GM18499 (cell line): Measurements from ENCODE around the gene ANKZF1.

Source experiments
- ATAC-seq: cut with Tn5 transposase; IDR thresholded peaks from one replicate; pipeline ENCODE4 v1.9.1; 2021; ENCODE audit warnings: moderate number of reproducible peaks; ENCODE audit not compliant: insufficient read depth, unreplicated experiment

ANKZF1 gene

GRCh38 chr2:219207134-219207883 is 22.3 kb upstream of the ANKZF1 start:
- no peak for ATAC-seq

GRCh38 chr2:219207884-219208740 is 21.5 kb upstream of the ANKZF1 start:
- ATAC-seq = no peak

GRCh38 chr2:219209236-219210195 is 20.1 kb upstream of the ANKZF1 start:
- ATAC-seq = no peak

- no peak for ATAC-seq
Observed at GRCh38 chr2:219210196-219210885, 19.3 kb upstream of the ANKZF1 start.

- no peak for ATAC-seq
Observed at GRCh38 chr2:219210886-219211362, 18.7 kb upstream of the ANKZF1 start.

- ATAC-seq = no peak
Observed at GRCh38 chr2:219213026-219213415, 16.6 kb upstream of the ANKZF1 start.

- no peak for ATAC-seq
Observed at GRCh38 chr2:219213486-219214071, 16.0 kb upstream of the ANKZF1 start.

- no peak for ATAC-seq
Observed at GRCh38 chr2:219214141-219214540, 15.5 kb upstream of the ANKZF1 start.

- no peak for ATAC-seq
Observed at GRCh38 chr2:219214786-219215185, 14.8 kb upstream of the ANKZF1 start.

GRCh38 chr2:219215871-219216534 is 13.6 kb upstream of the ANKZF1 start:
- no peak for ATAC-seq

- no peak for ATAC-seq
Observed at GRCh38 chr2:219216535-219216915, 13.1 kb upstream of the ANKZF1 start.

- peak; percentile 11 for ATAC-seq
Observed at GRCh38 chr2:219218217-219218731, 11.3 kb upstream of the ANKZF1 start.

GRCh38 chr2:219218732-219219701 is 10.6 kb upstream of the ANKZF1 start, which contains the start of gene ABCB6:
TSS of gene ABCB6 (minus strand) at chr2:219218958. CDS start at chr2:219218673, 285 bp downstream.
- peak; percentile 35 for ATAC-seq

- ATAC-seq = no peak
Observed at GRCh38 chr2:219219784-219220532, 9.6 kb upstream of the ANKZF1 start.

GRCh38 chr2:219220652-219221402 is 8.8 kb upstream of the ANKZF1 start:
- no peak for ATAC-seq

- no peak for ATAC-seq
Observed at GRCh38 chr2:219221957-219222518, 7.6 kb upstream of the ANKZF1 start.
